ENCODE measurements around the gene HMX3.

Gene HMX3

GRCh38 chr10:123135415-123136141 lies at the start of gene HMX3:
HMX3 (plus strand) TSS chr10:123135970; CDS start chr10:123136051, 81 bp downstream.
- DNase-seq (ENCODE audit: insufficient read length, low spot score) (no peak), FAIRE-seq (no peak)
- TF ChIP-seq POLR2A (IDR thresholded peaks at IDR 0.05; ENCODE audit: low read depth, low read length) = no peak

- DNase-seq (ENCODE audit: insufficient read length, low spot score) (no peak), FAIRE-seq (no peak)
- no peak for TF ChIP-seq POLR2A (IDR thresholded peaks at IDR 0.05; ENCODE audit: low read depth, low read length)
These were observed 49.5 kb upstream of the HMX3 start for GRCh38 chr10:123086281-123086680.

GRCh38 chr10:123087348-123087747 lies 48.4 kb upstream of the HMX3 start:
- DNase-seq (ENCODE audit: insufficient read length, low spot score) (no peak), FAIRE-seq (no peak)
- TF ChIP-seq POLR2A (IDR thresholded peaks at IDR 0.05; ENCODE audit: low read depth, low read length) = no peak

GRCh38 chr10:123087786-123088185 lies 48.0 kb upstream of the HMX3 start:
- DNase-seq (ENCODE audit: insufficient read length, low spot score) (no peak), FAIRE-seq (no peak)
- TF ChIP-seq POLR2A (IDR thresholded peaks at IDR 0.05; ENCODE audit: low read depth, low read length) = no peak

- DNase-seq (ENCODE audit: insufficient read length, low spot score) = no peak
- FAIRE-seq = no peak
- TF ChIP-seq POLR2A (IDR thresholded peaks at IDR 0.05; ENCODE audit: low read depth, low read length) = no peak
These were observed 42.9 kb upstream of the HMX3 start for GRCh38 chr10:123092635-123093414.

GRCh38 chr10:123093489-123093888 lies 42.3 kb upstream of the HMX3 start:
- no peak for TF ChIP-seq POLR2A (IDR thresholded peaks at IDR 0.05; ENCODE audit: low read depth, low read length)
- FAIRE-seq = no peak

GRCh38 chr10:123096452-123096851 lies 39.3 kb upstream of the HMX3 start:
- no peak for DNase-seq (ENCODE audit: insufficient read length, low spot score)
- no peak for FAIRE-seq

More at GRCh38 chr10:123093489-123093888, 42.3 kb upstream of the HMX3 start:
- no peak for DNase-seq (ENCODE audit: insufficient read length, low spot score)

GRCh38 chr10:123097039-123097438 lies 38.7 kb upstream of the HMX3 start:
- DNase-seq (ENCODE audit: insufficient read length, low spot score) = no peak
- TF ChIP-seq POLR2A (IDR thresholded peaks at IDR 0.05; ENCODE audit: low read depth, low read length) = no peak
- no peak for FAIRE-seq

More at GRCh38 chr10:123096452-123096851, 39.3 kb upstream of the HMX3 start:
- no peak for TF ChIP-seq POLR2A (IDR thresholded peaks at IDR 0.05; ENCODE audit: low read depth, low read length)

- DNase-seq (ENCODE audit: insufficient read length, low spot score) (no peak), FAIRE-seq (no peak)
- TF ChIP-seq POLR2A (IDR thresholded peaks at IDR 0.05; ENCODE audit: low read depth, low read length) = no peak
These were observed 35.6 kb upstream of the HMX3 start for GRCh38 chr10:123100030-123100762.

- DNase-seq (ENCODE audit: insufficient read length, low spot score) (no peak), FAIRE-seq (no peak)
- no peak for TF ChIP-seq POLR2A (IDR thresholded peaks at IDR 0.05; ENCODE audit: low read depth, low read length)
These were observed 33.9 kb upstream of the HMX3 start for GRCh38 chr10:123101872-123102271.

- FAIRE-seq = no peak
- no peak for DNase-seq (ENCODE audit: insufficient read length, low spot score)
- no peak for TF ChIP-seq POLR2A (IDR thresholded peaks at IDR 0.05; ENCODE audit: low read depth, low read length)
These were observed 33.1 kb upstream of the HMX3 start for GRCh38 chr10:123102673-123103072.

- DNase-seq (ENCODE audit: insufficient read length, low spot score) (no peak), FAIRE-seq (no peak)
- no peak for TF ChIP-seq POLR2A (IDR thresholded peaks at IDR 0.05; ENCODE audit: low read depth, low read length)
These were observed 31.8 kb upstream of the HMX3 start for GRCh38 chr10:123103944-123104343.

GRCh38 chr10:123109466-123109865 lies 26.3 kb upstream of the HMX3 start:
- TF ChIP-seq POLR2A (IDR thresholded peaks at IDR 0.05; ENCODE audit: low read depth, low read length) = no peak
- DNase-seq (ENCODE audit: insufficient read length, low spot score) (no peak), FAIRE-seq (no peak)
